Gastroesophageal sphincter (tissue), 3 donors: Measurements from ENCODE around the gene PSMA1.

ENCODE experiments used
- EP300 ChIP-seq: sonication (generic); formaldehyde crosslinking; IDR thresholded peaks from one replicate; pipeline ENCODE4 v1.6.1; 2017; ENCODE audit warnings: antibody characterized with exemption, mild to moderate bottlenecking
- POLR2A ChIP-seq, 2 donors: fragments of 450-650 bp; IDR thresholded peaks; one replicate each; pipeline ENCODE4 v1.6.1; 2017; ENCODE audit warnings: antibody characterized with exemption in 2 of 2, mild to moderate bottlenecking in 2 of 2, moderate library complexity in 1 of 2
- POLR2AphosphoS5 ChIP-seq: sonication (generic); formaldehyde crosslinking; IDR thresholded peaks from one replicate; pipeline ENCODE4 v1.6.1; 2017; ENCODE audit warnings: antibody characterized with exemption
- TF ChIP-seq, protein P1 (sequence below), 4 experiments: fragments of 200-600 bp in 2 of 4; fragments of 450-650 bp in 2 of 4; sonication (generic) in 1 of 4; IDR thresholded peaks; one replicate each; pipeline ENCODE4 v1.5.1; 2017 to 2019; ENCODE audit warnings: antibody characterized with exemption in 4 of 4, mild to moderate bottlenecking in 2 of 4, moderate library complexity in 2 of 4

DNA sequence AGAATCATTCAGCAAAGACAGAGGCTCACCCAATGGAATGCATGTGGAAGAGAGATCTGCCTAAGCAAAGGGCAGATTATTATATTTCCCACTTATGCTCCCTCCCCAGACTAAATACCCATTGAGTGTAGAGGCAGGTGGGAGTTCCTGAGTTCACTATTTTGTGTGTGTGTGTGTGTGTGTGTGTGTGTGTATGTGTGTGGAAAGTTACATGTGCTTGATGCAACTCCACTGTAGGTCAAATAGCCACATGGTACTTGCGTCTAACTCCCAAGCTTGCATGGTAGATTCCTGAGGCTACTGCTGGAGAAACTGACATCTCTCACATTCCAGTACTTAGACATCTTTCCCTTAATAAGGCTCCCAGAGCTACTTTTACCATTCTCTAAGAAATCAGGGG is 17.2 kb downstream of the PSMA1 start:
- TF ChIP-seq, protein P1, sequence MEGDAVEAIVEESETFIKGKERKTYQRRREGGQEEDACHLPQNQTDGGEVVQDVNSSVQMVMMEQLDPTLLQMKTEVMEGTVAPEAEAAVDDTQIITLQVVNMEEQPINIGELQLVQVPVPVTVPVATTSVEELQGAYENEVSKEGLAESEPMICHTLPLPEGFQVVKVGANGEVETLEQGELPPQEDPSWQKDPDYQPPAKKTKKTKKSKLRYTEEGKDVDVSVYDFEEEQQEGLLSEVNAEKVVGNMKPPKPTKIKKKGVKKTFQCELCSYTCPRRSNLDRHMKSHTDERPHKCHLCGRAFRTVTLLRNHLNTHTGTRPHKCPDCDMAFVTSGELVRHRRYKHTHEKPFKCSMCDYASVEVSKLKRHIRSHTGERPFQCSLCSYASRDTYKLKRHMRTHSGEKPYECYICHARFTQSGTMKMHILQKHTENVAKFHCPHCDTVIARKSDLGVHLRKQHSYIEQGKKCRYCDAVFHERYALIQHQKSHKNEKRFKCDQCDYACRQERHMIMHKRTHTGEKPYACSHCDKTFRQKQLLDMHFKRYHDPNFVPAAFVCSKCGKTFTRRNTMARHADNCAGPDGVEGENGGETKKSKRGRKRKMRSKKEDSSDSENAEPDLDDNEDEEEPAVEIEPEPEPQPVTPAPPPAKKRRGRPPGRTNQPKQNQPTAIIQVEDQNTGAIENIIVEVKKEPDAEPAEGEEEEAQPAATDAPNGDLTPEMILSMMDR (IDR thresholded peaks at IDR 0.05): no peak
- TF ChIP-seq POLR2A (IDR thresholded peaks at IDR 0.05) (no peak), POLR2AphosphoS5 (no peak), EP300 (no peak)
